WTC11 (cell line): ENCODE data around the gene LRP10. TPM values are rescaled to one million over a fixed set of nuclear protein-coding genes. Genes with fewer than 3 reads are reported as not detected.

Experiments
- ATAC-seq: fragments of 200-7000 bp; cut with Tn5 transposase; 2 replicates; pipeline ENCODE4 v1.10.0; 2021; ENCODE audit warnings: mild to moderate bottlenecking, moderate library complexity
- CTCF ChIA-PET: fragments of 300-600 bp; sonication (Branson Sonifier 250); formaldehyde crosslinking; loops from one replicate; lab custom pipeline; 2021; ENCODE audit warnings: antibody characterized with exemption; lab: Charles Lee
- POLR2A ChIA-PET: fragments of 350-600 bp; sonication (Branson Sonifier 250); formaldehyde crosslinking; loops from one replicate; lab custom pipeline; 2021; ENCODE audit warnings: antibody characterized with exemption; lab: Charles Lee
- DNase-seq: peaks from one replicate; pipeline ENCODE4 v3.0.0; 2021; ENCODE audit warnings: low spot score
- H3K27ac Mint-ChIP-seq: 2 replicates; pipeline ENCODE4 v1.8.0; 2021; ENCODE audit warnings: mixed read lengths
- H3K27me3 Mint-ChIP-seq: 2 replicates; pipeline ENCODE4 v1.8.0; 2021; ENCODE audit warnings: low read depth, mild to moderate bottlenecking, moderate library complexity, mixed read lengths
- H3K36me3 Mint-ChIP-seq: 2 replicates; pipeline ENCODE4 v1.8.0; 2021; ENCODE audit warnings: mixed read lengths
- H3K4me1 Mint-ChIP-seq: 2 replicates; pipeline ENCODE4 v1.8.0; 2022; ENCODE audit warnings: mixed read lengths
- H3K4me3 Mint-ChIP-seq: 2 replicates; pipeline ENCODE4 v1.8.0; 2021; ENCODE audit warnings: mild to moderate bottlenecking, moderate library complexity, mixed read lengths
- H3K9me3 Mint-ChIP-seq: 2 replicates; pipeline ENCODE4 v1.8.0; 2021; ENCODE audit warnings: mixed read lengths
- CREM ChIP-seq: sonication (generic); formaldehyde crosslinking; IDR thresholded peaks from 2 replicates; pipeline ENCODE4 v1.8.1; 2022; ENCODE audit warnings: mild to moderate bottlenecking, missing genetic modification reagents, moderate library complexity
- FOXJ3 ChIP-seq: sonication (generic); formaldehyde crosslinking; IDR thresholded peaks from 2 replicates; pipeline ENCODE4 v1.9.0; 2021; ENCODE audit warnings: missing genetic modification reagents, mild to moderate bottlenecking, borderline replicate concordance
- GTF2I ChIP-seq: fragments of 250-450 bp; sonication (Bioruptor Pico); conservative IDR thresholded peaks from 2 replicates; pipeline ENCODE4 v1.4.0; 2021; ENCODE audit warnings: mild to moderate bottlenecking
- HMGA2 ChIP-seq: fragments of 250-450 bp; sonication (Bioruptor Pico); IDR thresholded peaks from 2 replicates; pipeline ENCODE4 v1.4.0; 2021; ENCODE audit warnings: mild to moderate bottlenecking, moderate library complexity
- IRF2 ChIP-seq: sonication (generic); formaldehyde crosslinking; IDR thresholded peaks from 2 replicates; pipeline ENCODE4 v1.8.0; 2022; ENCODE audit warnings: low read depth, missing genetic modification reagents, borderline replicate concordance
- JAZF1 ChIP-seq: fragments of 250-450 bp; sonication (Bioruptor Pico); IDR thresholded peaks from 2 replicates; pipeline ENCODE4 v1.9.0; 2021; ENCODE audit warnings: moderate library complexity, mild to moderate bottlenecking, inconsistent platforms
- MYBL2 ChIP-seq: sonication (generic); formaldehyde crosslinking; IDR thresholded peaks from 2 replicates; pipeline ENCODE4 v1.8.1; 2023; ENCODE audit warnings: mild to moderate bottlenecking, moderate library complexity, missing genetic modification reagents
- NFYB ChIP-seq: sonication (generic); formaldehyde crosslinking; conservative IDR thresholded peaks from 2 replicates; pipeline ENCODE4 v1.8.0; 2022; ENCODE audit warnings: low read depth, missing genetic modification reagents
- OVOL2 ChIP-seq: fragments of 250-450 bp; sonication (Bioruptor Pico); IDR thresholded peaks from 2 replicates; pipeline ENCODE4 v1.9.0; 2021; ENCODE audit warnings: mild to moderate bottlenecking, borderline replicate concordance
- RELA ChIP-seq: sonication (generic); formaldehyde crosslinking; IDR thresholded peaks from 2 replicates; pipeline ENCODE4 v1.8.1; 2022; ENCODE audit warnings: missing genetic modification reagents, mild to moderate bottlenecking, borderline replicate concordance
- SMAD3 ChIP-seq: sonication (generic); formaldehyde crosslinking; IDR thresholded peaks from 2 replicates; pipeline ENCODE4 v1.8.0; 2022; ENCODE audit warnings: missing genetic modification reagents, mild to moderate bottlenecking, borderline replicate concordance
- ZNF232 ChIP-seq: sonication (generic); formaldehyde crosslinking; IDR thresholded peaks from 2 replicates; pipeline ENCODE4 v1.8.0; 2022; ENCODE audit warnings: mild to moderate bottlenecking, missing genetic modification reagents
- ZNF263 ChIP-seq: sonication (generic); formaldehyde crosslinking; IDR thresholded peaks from 2 replicates; pipeline ENCODE4 v1.8.1; 2022; ENCODE audit warnings: low read depth, mild to moderate bottlenecking, moderate library complexity, missing genetic modification reagents
- ZNF317 ChIP-seq: sonication (generic); formaldehyde crosslinking; IDR thresholded peaks from 2 replicates; pipeline ENCODE4 v1.8.1; 2023; ENCODE audit warnings: low read depth, mild to moderate bottlenecking, moderate library complexity, missing genetic modification reagents, borderline replicate concordance
- ZNF416 ChIP-seq: fragments of 250-450 bp; sonication (Bioruptor Pico); IDR thresholded peaks from 2 replicates; pipeline ENCODE4 v1.9.0; 2021; ENCODE audit warnings: mild to moderate bottlenecking, inconsistent platforms
- total RNA-seq: library from RNA; stranded (reverse); gene quantifications from 3 replicates; pipeline ENCODE4 v1.2.3, GENCODE V29; 2021
- TF ChIP-seq, protein P1 (sequence below): sonication (generic); formaldehyde crosslinking; IDR thresholded peaks from 2 replicates; pipeline ENCODE4 v1.8.0; 2023; ENCODE audit warnings: missing genetic modification reagents
- TF ChIP-seq, protein P2 (sequence below): sonication (generic); formaldehyde crosslinking; IDR thresholded peaks from 2 replicates; pipeline ENCODE4 v1.8.0; 2023; ENCODE audit warnings: mild to moderate bottlenecking, missing genetic modification reagents
- TF ChIP-seq, protein P3 (sequence below): fragments of 250-450 bp; sonication (Bioruptor Pico); IDR thresholded peaks from 2 replicates; pipeline ENCODE4 v1.9.0; 2021; ENCODE audit warnings: mild to moderate bottlenecking
- TF ChIP-seq, protein P4 (sequence below): sonication (generic); formaldehyde crosslinking; conservative IDR thresholded peaks from 2 replicates; pipeline ENCODE4 v1.8.1; 2023; ENCODE audit warnings: mild to moderate bottlenecking, low read depth, missing genetic modification reagents, moderate library complexity
- TF ChIP-seq, protein P5 (sequence below): fragments of 250-450 bp; sonication (Bioruptor Pico); IDR thresholded peaks from 2 replicates; pipeline ENCODE4 v1.8.0; 2021; ENCODE audit warnings: mild to moderate bottlenecking

LRP10 gene
- total RNA-seq, 1 experiment from 2014 or later = 24.0 TPM

DNA sequence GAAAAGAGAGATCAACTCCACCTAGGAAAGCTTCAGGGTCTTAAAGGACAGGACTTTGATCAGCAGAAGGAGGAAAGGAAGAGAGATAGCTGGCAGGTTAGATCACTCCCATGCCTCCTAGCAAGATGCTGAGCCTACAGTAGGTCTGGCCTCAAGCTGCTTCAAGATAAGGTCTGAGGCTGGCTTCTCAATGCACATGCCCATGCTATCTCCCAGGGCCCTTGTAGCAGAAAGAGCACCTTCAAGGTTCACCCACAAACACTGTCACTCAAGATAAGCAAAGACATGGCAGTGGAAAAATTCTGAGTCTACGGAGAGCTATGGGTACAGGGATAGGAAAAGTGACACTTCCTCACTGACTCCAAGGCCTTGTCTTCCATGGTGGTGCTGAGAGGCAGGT lies 25.8 kb downstream of the LRP10 start:
- CTCF ChIA-PET = interaction anchor here (0.6 to 1.1 kb wide), 5 partner anchors 14 to 171 kb away, joined by 3 to 6 read pairs (median 5); partner anchors contain the start of gene REM2
- no peak for ATAC-seq
- TF ChIP-seq FOXJ3 (no peak), ZNF232 (CRISPR knock-in tag) (no peak), SMAD3 (CRISPR knock-in tag) (no peak), OVOL2 (CRISPR knock-in tag) (no peak), CREM (no peak), ZNF416 (CRISPR knock-in tag) (no peak), MYBL2 (no peak), GTF2I (CRISPR knock-in tag) (no peak), IRF2 (no peak), ZNF317 (CRISPR knock-in tag) (no peak), RELA (CRISPR knock-in tag) (no peak)
- TF ChIP-seq, protein P1, sequence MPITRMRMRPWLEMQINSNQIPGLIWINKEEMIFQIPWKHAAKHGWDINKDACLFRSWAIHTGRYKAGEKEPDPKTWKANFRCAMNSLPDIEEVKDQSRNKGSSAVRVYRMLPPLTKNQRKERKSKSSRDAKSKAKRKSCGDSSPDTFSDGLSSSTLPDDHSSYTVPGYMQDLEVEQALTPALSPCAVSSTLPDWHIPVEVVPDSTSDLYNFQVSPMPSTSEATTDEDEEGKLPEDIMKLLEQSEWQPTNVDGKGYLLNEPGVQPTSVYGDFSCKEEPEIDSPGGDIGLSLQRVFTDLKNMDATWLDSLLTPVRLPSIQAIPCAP (CRISPR knock-in tag) = no peak
- TF ChIP-seq, protein P2, sequence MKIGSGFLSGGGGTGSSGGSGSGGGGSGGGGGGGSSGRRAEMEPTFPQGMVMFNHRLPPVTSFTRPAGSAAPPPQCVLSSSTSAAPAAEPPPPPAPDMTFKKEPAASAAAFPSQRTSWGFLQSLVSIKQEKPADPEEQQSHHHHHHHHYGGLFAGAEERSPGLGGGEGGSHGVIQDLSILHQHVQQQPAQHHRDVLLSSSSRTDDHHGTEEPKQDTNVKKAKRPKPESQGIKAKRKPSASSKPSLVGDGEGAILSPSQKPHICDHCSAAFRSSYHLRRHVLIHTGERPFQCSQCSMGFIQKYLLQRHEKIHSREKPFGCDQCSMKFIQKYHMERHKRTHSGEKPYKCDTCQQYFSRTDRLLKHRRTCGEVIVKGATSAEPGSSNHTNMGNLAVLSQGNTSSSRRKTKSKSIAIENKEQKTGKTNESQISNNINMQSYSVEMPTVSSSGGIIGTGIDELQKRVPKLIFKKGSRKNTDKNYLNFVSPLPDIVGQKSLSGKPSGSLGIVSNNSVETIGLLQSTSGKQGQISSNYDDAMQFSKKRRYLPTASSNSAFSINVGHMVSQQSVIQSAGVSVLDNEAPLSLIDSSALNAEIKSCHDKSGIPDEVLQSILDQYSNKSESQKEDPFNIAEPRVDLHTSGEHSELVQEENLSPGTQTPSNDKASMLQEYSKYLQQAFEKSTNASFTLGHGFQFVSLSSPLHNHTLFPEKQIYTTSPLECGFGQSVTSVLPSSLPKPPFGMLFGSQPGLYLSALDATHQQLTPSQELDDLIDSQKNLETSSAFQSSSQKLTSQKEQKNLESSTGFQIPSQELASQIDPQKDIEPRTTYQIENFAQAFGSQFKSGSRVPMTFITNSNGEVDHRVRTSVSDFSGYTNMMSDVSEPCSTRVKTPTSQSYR (CRISPR knock-in tag) = no peak
- TF ChIP-seq, protein P3, sequence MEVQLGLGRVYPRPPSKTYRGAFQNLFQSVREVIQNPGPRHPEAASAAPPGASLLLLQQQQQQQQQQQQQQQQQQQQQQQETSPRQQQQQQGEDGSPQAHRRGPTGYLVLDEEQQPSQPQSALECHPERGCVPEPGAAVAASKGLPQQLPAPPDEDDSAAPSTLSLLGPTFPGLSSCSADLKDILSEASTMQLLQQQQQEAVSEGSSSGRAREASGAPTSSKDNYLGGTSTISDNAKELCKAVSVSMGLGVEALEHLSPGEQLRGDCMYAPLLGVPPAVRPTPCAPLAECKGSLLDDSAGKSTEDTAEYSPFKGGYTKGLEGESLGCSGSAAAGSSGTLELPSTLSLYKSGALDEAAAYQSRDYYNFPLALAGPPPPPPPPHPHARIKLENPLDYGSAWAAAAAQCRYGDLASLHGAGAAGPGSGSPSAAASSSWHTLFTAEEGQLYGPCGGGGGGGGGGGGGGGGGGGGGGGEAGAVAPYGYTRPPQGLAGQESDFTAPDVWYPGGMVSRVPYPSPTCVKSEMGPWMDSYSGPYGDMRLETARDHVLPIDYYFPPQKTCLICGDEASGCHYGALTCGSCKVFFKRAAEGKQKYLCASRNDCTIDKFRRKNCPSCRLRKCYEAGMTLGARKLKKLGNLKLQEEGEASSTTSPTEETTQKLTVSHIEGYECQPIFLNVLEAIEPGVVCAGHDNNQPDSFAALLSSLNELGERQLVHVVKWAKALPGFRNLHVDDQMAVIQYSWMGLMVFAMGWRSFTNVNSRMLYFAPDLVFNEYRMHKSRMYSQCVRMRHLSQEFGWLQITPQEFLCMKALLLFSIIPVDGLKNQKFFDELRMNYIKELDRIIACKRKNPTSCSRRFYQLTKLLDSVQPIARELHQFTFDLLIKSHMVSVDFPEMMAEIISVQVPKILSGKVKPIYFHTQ (CRISPR knock-in tag) = no peak
- Mint-ChIP-seq H3K27me3 (peaks cover 56% of the 10 kb centered on the region), H3K4me3 (no peak overlapping the region), H3K36me3 (peaks cover 20% of the 10 kb centered on the region), H3K9me3 (no peaks in the 10 kb centered on the region), H3K27ac (no peak overlapping the region), H3K4me1 (peaks cover 16% of the 10 kb centered on the region)
- DNase-seq = no peak
- POLR2A ChIA-PET = interaction anchor here (1.3 kb wide), 1 partner anchor 75 kb away, joined by 3 read pairs; no protein-coding TSS in a partner anchor

DNA sequence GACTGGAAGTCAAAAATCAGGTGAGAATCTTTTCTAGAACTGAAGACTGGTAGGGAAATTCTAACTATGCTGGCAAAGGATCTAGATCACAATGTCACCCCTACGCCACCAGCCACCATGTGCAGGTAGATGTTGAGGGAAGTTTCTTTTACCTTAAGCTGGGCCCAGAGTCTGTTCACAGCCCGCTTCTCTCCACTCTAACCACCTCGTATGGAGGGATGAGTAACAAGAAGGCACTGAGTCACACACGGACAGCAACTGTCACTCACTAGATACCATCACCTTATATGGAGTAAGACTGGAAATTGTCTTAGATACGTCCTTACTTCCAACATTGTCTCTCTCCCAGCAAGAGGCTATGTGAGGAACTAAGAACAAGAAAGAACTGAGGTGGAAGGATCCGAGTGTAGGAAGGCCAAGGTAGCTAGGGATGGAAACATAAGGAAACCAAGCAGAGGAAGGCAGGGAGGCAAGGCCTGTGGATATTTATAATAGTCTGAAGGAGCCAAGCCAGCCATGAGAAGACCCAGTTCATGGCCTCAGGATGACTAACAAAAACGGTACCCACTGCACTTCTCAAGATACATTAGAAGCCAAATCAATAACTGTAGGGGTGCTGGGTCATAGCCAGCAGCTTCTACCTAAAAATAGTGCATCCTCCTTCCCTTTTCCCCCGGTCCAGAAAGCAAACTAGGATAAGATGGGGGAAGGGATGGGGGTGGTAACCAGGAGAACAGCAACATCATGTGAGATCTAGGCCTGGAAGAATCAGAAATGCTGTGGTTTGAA lies 27.0 kb downstream of the LRP10 start:
- Mint-ChIP-seq H3K27ac (no peak overlapping the region), H3K4me3 (no peak overlapping the region), H3K27me3 (peaks cover 54% of the 10 kb centered on the region), H3K36me3 (peaks cover 26% of the 10 kb centered on the region), H3K9me3 (no peaks in the 10 kb centered on the region), H3K4me1 (peaks cover 12% of the 10 kb centered on the region)
- DNase-seq (no peak), ATAC-seq (no peak)
- ChIA-PET POLR2A (interaction anchor here (2.1 kb wide), 1 partner anchor 12 kb away, joined by 5 read pairs; no protein-coding TSS in a partner anchor), CTCF (interaction anchor here (0.5 to 2.3 kb wide), 3 partner anchors 9 to 342 kb away, joined by 4 to 24 read pairs (median 9); no protein-coding TSS in a partner anchor)
- TF ChIP-seq ZNF263 (CRISPR knock-in tag) (no peak), JAZF1 (CRISPR knock-in tag) (no peak), RELA (CRISPR knock-in tag) (no peak), NFYB (no peak), HMGA2 (CRISPR knock-in tag) (no peak)
- TF ChIP-seq, protein P3 (CRISPR knock-in tag) = no peak
- TF ChIP-seq, protein P4, sequence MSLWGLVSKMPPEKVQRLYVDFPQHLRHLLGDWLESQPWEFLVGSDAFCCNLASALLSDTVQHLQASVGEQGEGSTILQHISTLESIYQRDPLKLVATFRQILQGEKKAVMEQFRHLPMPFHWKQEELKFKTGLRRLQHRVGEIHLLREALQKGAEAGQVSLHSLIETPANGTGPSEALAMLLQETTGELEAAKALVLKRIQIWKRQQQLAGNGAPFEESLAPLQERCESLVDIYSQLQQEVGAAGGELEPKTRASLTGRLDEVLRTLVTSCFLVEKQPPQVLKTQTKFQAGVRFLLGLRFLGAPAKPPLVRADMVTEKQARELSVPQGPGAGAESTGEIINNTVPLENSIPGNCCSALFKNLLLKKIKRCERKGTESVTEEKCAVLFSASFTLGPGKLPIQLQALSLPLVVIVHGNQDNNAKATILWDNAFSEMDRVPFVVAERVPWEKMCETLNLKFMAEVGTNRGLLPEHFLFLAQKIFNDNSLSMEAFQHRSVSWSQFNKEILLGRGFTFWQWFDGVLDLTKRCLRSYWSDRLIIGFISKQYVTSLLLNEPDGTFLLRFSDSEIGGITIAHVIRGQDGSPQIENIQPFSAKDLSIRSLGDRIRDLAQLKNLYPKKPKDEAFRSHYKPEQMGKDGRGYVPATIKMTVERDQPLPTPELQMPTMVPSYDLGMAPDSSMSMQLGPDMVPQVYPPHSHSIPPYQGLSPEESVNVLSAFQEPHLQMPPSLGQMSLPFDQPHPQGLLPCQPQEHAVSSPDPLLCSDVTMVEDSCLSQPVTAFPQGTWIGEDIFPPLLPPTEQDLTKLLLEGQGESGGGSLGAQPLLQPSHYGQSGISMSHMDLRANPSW = no peak
- TF ChIP-seq, protein P5, sequence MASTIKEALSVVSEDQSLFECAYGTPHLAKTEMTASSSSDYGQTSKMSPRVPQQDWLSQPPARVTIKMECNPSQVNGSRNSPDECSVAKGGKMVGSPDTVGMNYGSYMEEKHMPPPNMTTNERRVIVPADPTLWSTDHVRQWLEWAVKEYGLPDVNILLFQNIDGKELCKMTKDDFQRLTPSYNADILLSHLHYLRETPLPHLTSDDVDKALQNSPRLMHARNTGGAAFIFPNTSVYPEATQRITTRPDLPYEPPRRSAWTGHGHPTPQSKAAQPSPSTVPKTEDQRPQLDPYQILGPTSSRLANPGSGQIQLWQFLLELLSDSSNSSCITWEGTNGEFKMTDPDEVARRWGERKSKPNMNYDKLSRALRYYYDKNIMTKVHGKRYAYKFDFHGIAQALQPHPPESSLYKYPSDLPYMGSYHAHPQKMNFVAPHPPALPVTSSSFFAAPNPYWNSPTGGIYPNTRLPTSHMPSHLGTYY (CRISPR knock-in tag) = no peak
